A549 treated with AZD9567 at 1 μM for 4 hours (cell line): ENCODE data around the gene STXBP6. TPM values are rescaled to one million over a fixed set of nuclear protein-coding genes. Genes with fewer than 3 reads are reported as not detected.

ENCODE experiments used
- total RNA-seq: library from RNA; stranded (reverse); fragments of 200-300 nt; extraction: Qiagen RNA extraction; gene quantifications from 5 replicates; pipeline ENCODE4 v1.2.3, GENCODE V29; 2022; ENCODE audit not compliant: insufficient read depth

Gene STXBP6
- 1.5 to 3.6 TPM (median 2.1 TPM) in 5 replicates for total RNA-seq

GRCh38 chr14:25049568-25050268 lies at the start of gene STXBP6:
Gene STXBP6 (minus strand): TSS chr14:25050147. CDS start chr14:24974818, 75,329 bp downstream.

